Measurements from ENCODE around the gene ADGRB3.

Gene ADGRB3

GRCh38 chr6:69438113-69438512, 803.0 kb downstream of the ADGRB3 start:
- Mint-ChIP-seq H3K4me1 (no peaks in the 10 kb centered on the region), H3K36me3 (ENCODE audit: low read depth) (no peaks in the 10 kb centered on the region), H3K27me3 (ENCODE audit: low read depth, poor library complexity) (no peaks in the 10 kb centered on the region), H3K4me3 (no peak overlapping the region), H3K27ac (no peak overlapping the region), H3K9me3 (peaks cover 23% of the 10 kb centered on the region)
- no peak for DNase-seq
- no peak for TF ChIP-seq CTCF (IDR thresholded peaks at IDR 0.05)
